GM13977 (cell line): ENCODE data around the gene LRRC46.

ENCODE experiments used
- DNase-seq: peaks from one replicate; pipeline ENCODE4 v3.0.0; 2012; ENCODE audit warnings: low spot score
- in situ Hi-C: fragments of 300-500 bp; cut with MboI; formaldehyde crosslinking; loops from one replicate; pipeline ENCODE4 v1.12.0; 2022; ENCODE audit warnings: low sequenced_read_pairs, low pct_unique_long_range_greater_than_20kb, mixed read lengths, inconsistent platforms; ENCODE audit not compliant: unreplicated experiment
- TF ChIP-seq, protein P1 (sequence below): IDR thresholded peaks from 2 replicates; pipeline ENCODE4 v1.5.1; 2012; ENCODE audit warnings: mild to moderate bottlenecking, control low read depth; ENCODE audit not compliant: insufficient read depth; ENCODE audit errors: extremely low read depth, missing control alignments

LRRC46 gene

DNA sequence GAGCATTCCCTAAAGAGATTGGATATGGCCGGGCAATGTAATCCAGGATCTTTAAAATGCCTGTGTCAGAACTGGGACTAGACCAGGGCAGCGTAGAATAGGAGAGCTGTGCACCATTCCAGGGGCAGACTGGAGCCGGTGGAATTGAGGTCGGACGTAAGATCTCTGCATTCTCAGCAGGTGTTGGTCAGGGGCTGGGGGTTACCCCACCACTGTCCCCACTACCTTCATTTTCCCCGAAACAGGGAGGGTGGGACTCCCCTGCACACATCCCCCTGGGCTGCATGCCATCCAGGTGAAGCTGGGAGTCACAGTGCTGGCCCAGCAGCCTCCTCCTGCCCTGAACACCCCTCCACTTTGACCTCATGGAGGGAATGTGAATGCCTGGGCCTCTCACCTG is 27.7 kb upstream of the LRRC46 start:
- in situ Hi-C loops, result no loop called here
- DNase-seq, result no peak
- TF ChIP-seq, protein P1, sequence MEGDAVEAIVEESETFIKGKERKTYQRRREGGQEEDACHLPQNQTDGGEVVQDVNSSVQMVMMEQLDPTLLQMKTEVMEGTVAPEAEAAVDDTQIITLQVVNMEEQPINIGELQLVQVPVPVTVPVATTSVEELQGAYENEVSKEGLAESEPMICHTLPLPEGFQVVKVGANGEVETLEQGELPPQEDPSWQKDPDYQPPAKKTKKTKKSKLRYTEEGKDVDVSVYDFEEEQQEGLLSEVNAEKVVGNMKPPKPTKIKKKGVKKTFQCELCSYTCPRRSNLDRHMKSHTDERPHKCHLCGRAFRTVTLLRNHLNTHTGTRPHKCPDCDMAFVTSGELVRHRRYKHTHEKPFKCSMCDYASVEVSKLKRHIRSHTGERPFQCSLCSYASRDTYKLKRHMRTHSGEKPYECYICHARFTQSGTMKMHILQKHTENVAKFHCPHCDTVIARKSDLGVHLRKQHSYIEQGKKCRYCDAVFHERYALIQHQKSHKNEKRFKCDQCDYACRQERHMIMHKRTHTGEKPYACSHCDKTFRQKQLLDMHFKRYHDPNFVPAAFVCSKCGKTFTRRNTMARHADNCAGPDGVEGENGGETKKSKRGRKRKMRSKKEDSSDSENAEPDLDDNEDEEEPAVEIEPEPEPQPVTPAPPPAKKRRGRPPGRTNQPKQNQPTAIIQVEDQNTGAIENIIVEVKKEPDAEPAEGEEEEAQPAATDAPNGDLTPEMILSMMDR, result no peak

GRCh38 chr17:47804461-47804860 is 27.0 kb upstream of the LRRC46 start:
- DNase-seq, result no peak
- in situ Hi-C loops, result no loop called here
- TF ChIP-seq, protein P1, result no peak

GRCh38 chr17:47806026-47806912 is 25.2 kb upstream of the LRRC46 start:
- TF ChIP-seq, protein P1, result no peak
- in situ Hi-C loops, result no loop called here

DNA sequence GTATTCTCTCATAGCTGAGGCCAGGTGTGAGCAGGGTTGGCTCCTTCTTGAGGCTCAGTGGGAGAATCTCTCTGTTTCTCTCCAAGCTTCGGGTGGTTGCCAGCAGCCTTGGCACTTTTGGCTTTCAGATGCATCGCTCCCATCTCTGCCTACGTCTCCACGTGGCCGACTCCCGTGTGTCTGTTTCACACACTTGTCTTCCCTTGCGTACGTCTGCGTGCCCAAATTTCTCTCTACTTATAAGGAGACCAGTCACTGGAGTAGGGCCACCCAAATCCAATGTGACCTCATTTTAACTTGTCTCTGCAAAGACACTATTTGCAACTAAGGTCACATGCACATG is 24.6 kb upstream of the LRRC46 start:
- DNase-seq, result no peak
- TF ChIP-seq, protein P1, result no peak
- in situ Hi-C loops, result no loop called here

More at GRCh38 chr17:47806026-47806912, 25.2 kb upstream of the LRRC46 start:
- no peak for DNase-seq

DNA sequence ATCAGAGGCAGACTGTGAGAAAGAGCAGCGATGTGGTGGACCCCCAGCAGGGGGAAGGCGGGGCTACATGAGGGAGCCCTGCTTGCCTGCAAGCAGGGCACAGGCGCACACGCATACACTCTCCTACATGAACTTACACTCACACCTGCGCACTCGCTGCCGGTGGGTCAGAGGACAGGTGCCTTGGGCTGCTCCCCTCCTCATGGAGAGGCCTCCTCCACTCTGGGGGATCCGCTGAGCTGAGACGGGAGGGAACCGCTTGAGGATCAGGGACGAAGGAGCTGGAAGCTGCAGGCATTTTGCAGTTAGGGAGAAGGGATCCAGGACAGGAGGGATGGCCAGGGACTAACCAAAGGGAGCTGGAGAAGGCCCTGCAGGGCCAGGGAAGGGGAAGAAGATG is 24.0 kb upstream of the LRRC46 start:
- DNase-seq, result no peak
- in situ Hi-C loops, result no loop called here
- TF ChIP-seq, protein P1, result no peak

- TF ChIP-seq, protein P1, result no peak
- in situ Hi-C loops, result no loop called here
- no peak for DNase-seq
Measured at GRCh38 chr17:47808036-47808829, 23.2 kb upstream of the LRRC46 start.
